ENCODE results near the gene MTCL1.

GRCh38 chr18:8777846-8778245, 72.5 kb downstream of the MTCL1 start:
- TF ChIP-seq, protein P1, sequence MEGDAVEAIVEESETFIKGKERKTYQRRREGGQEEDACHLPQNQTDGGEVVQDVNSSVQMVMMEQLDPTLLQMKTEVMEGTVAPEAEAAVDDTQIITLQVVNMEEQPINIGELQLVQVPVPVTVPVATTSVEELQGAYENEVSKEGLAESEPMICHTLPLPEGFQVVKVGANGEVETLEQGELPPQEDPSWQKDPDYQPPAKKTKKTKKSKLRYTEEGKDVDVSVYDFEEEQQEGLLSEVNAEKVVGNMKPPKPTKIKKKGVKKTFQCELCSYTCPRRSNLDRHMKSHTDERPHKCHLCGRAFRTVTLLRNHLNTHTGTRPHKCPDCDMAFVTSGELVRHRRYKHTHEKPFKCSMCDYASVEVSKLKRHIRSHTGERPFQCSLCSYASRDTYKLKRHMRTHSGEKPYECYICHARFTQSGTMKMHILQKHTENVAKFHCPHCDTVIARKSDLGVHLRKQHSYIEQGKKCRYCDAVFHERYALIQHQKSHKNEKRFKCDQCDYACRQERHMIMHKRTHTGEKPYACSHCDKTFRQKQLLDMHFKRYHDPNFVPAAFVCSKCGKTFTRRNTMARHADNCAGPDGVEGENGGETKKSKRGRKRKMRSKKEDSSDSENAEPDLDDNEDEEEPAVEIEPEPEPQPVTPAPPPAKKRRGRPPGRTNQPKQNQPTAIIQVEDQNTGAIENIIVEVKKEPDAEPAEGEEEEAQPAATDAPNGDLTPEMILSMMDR (IDR thresholded peaks at IDR 0.05): no peak
- TF ChIP-seq POLR2A (IDR thresholded peaks at IDR 0.05): no peak
